GM21423 (cell line): Measurements from ENCODE around the gene IL31.

Source experiments
- ATAC-seq: cut with Tn5 transposase; IDR thresholded peaks from one replicate; pipeline ENCODE4 v1.9.1; 2021; ENCODE audit warnings: mild to moderate bottlenecking, moderate library complexity; ENCODE audit not compliant: unreplicated experiment

Gene IL31

DNA sequence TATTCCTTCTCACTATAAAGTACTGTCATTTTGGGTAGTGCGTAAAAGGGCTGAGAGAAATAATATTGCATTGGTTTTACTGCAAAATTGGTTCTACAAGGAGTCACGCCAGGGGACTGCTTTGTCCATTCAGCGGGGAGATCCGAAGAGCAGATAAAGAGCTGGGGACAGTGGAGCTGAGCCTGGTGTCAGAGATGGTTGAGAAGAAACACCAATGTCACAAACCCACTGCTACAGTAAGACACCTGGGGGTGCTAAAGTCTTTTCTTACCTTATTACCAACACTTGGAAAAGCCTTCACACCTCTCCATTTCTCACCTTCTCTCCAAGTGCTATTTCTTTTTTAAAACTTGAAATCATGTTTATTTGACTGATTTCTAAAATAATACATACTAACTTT lies 14.1 kb downstream of the IL31 start:
- ATAC-seq, result no peak

DNA sequence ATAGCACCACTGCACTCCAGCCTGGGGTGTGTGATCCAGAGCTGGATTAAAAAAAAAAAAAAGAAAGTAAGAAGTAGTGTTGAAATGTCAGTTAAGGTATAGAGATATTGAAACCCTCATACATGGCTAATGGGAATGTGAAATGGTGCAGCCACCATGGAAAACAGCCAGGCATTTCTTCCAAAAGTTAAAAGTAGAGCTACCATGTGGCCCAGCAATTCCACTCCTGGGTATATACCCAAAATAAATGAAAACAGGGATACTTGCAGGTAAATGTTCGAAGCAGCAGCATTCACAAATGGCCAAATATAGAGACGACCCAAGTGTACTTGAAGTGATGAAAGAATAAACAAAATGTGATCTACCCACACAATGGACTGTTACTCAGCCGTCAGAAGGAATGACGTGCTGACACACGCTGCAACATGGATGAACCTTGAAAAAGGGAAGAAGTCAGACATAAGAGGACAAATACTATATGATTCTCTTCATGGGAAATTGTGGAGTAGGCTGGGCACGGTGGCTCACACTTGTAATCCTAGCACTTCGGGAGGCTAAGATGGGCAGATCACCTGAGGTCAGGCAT lies 15.2 kb downstream of the IL31 start:
- no peak for ATAC-seq

DNA sequence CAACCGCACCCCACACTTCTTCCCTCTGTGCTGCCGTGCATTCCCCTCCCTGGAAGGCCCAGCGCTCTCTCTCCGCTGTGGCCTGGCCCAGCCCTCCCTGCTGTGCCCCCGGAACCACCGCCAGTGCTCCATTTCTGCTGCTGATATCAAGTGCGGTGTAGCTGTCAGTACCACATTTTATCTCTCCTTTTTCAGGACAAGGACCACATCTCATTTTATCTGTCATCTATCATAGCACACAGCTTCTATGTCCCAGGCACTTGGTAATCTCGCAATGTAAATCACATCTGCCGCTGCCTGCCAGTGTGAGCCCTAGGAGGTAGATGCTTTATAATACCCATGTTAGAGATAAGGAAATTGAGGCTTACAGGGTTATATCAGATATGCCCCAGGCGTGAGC lies 18.3 kb downstream of the IL31 start:
- ATAC-seq, result no peak

DNA sequence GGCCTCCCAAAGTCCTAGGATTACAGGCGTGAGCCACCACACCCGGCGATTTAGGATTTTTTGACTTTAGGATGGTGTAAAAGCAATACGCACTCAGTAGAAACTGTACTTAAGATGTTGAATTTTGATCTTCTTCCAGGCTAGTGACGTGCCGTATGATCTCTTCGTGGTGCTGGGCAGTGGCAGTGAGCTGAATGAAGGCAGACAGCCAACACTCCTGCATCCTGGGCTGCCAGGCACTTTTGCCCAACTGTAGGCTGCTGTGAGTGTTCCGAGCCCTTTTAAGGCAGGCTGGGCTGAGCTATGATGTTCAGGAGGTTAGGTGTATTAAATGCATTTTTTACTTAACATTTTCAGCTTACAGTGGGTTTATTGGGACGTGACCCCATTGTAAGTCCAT lies 21.3 kb downstream of the IL31 start:
- no peak for ATAC-seq

DNA sequence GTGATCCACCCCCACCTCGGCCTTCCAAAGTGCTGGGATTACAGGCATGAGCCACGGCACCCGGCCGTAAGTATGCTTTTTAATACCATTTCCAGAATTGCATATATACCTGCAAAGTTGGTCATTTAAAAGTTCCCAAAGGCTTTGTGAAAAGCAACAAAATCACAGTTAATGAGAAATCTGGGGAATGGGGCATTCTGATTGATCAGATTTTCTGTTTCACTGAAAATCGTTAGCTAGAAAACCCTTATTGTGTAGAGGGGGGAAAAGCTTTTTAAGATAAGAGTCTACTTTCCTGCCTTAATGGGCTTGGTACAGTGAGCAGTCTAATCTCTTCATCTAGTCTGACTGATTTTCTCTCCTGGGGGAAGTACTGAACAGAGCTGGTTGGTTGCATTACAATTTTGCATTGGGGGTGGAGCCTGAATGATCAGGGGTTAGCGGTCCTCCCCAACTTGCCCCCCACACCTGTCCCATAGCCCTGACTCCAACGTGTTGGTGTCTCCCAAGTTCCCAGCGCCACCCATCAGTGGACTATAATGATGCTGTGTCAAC lies 23.8 kb downstream of the IL31 start:
- ATAC-seq, result no peak

DNA sequence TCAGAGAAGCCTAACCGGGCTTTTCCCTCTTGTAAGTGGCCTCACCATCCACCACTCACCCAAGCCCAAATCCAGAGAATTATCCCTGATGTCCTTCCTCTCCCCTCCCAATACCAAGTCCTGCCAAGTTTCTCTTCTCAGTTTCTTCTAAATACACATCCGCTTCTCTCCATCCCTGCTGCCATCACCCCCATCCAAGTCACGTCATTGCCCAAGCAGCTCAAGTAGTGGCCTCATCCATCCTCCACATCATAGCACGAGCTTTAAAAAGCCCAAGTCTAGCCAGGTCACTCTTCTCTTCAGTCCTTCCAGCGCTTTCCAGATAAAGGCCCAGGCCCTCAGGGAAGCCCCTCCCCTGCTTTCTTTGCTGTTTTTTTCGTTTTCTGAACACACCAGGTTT lies 25.4 kb downstream of the IL31 start:
- ATAC-seq, result no peak

DNA sequence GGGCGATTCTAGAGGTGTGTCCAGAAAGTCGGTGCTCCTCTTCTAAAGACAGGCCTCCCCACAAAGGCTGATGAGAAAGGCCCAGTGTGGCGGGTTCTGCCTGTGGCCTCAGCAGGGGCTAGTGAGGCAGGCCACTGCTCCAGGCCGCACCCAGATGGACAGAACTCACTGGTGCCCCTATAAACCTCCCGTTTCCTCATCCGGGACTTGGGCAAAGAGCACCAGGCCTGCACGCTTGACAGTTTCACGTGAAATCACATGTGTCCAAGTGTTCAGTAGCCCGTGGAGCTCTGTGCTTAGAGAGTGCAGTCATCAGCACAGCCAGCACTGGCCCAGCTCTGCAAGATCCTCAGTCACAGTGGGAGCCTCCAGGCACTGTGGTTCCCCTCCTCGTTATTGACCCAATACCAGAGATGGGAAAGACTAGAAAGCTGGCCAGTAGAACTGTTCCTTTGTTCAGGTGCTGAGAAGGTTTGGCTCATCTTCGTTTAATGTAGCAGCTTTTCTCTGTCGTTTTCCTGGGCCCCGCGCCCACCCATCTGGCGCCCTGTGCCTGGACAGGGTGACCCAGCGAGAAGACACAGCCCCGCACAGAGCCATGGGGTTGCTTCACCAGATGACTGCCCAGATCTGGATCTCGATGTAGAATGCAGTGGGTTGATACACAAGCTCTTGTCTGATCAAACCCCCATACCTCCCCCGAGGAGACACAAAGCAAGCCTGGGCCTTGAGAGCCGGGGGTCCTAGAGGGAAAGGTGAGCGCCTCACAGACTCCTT lies 26.3 kb downstream of the IL31 start:
- no peak for ATAC-seq

DNA sequence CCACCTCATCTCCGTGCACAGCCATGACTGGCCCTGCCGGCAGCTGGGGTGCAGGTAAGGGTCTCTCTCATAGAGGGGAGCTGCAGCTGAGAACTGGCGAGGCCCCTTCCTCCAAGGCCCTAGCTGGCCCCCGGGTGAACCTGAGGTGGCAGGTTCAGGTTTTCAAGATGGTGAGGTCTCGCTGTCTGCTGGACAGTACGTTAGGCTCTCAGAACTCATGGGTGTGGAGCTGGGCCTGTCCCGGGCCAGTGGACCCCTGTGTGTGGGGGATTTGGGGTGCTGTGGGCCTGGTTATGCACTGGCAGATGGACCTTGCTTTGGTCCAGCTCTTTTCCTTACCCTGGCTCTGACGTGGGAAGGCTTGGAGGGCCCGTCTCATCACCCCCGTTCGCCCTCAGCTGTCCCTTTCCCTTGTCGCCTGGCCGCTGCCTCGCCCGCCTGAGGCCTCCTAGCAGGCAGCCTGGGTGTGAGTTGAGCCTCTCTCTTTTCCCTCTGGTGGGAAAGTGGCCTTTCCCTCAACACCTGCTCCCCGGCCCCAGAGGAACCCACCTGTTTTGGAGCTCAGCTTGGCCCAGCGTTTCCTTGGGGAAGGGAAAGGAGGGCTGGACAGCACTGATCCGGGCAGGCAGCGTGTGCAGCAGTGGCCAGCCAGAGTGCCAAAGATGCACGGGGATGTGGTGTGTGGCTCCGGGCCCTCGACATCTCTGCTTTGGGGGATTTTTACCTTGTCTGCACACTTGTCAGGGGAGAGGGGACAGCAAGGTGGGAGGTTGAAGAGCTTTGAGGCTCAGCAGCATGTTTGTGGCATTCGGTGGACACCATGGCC lies 28.3 kb downstream of the IL31 start:
- no peak for ATAC-seq

DNA sequence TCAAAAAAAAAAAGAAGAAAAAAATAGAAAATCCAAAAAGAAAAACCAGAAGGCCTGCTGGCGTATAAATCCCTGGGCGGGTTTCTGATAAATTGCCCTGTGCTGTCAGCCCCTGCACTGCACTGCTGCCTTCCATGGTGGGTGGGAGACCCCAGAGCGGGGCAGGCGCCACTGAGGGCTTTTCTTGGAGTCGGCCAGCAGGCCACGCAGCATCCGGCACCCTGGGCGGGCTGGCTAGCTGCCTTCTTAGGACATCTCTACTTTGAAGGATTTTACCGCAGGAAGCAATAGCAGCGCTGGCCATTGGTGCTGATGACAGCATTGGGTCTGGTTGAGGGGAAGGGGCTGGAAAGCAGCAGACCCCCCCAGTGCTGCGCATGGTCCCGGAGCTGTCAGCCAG lies 29.1 kb downstream of the IL31 start:
- no peak for ATAC-seq

DNA sequence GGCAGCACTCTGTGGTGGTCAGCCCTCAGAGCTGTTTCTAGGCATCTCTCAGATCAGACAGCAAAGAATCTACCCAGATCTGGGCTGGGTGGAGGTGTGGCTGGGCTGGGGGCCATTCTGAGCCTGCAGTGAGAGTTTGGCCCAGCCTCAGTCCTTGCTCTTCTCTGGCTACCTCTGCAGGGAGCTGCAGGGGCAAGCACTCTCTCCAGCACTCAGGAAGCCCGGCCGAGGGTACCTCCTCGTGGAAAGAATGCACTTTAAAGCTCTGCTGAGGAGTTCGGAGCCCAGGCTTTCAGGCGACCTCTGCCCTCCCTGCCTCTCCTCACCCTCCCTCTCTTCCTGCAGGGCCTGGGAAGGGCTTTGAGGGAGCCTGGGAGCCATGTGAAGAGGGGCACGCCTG lies 31.2 kb downstream of the IL31 start:
- no peak for ATAC-seq

DNA sequence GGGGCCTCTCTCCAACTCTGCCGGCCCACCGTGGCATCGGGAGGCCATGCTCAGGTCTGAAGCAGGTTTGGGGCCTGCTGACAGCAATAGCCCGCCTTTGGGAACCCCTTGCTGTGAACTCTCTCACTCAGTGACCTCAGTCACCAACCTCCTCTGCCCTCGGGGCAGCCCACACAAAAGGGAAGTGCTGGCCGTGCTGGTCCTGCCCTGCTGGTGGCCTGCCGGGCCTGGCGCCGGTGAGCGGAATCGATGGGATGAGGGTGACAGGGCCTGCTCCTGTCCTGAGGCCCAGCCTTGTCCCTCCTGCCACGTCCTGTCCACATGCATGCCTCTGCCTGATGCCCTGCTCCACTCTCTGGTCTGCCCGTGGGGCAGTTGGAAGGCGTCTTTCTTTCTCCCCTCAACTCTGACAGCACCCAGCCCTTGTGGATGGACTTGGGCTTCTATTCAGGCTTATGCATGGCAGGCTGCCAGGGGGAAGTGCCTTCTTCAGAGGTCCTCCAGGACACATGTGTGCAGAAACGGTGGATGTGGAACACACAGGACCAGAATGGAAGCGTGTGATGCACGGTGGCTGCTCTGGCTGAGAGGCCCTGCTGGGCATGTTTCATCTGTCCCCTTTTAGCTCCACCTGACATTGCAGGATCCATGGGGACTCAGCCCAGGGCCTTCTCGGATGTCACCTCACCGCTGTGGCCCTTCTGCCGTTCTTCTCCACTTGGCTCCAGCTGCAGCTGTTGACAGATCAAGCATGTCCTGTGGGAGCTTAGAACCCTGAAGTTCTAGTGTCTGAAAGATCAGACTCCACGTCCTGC lies 31.9 kb downstream of the IL31 start:
- no peak for ATAC-seq

DNA sequence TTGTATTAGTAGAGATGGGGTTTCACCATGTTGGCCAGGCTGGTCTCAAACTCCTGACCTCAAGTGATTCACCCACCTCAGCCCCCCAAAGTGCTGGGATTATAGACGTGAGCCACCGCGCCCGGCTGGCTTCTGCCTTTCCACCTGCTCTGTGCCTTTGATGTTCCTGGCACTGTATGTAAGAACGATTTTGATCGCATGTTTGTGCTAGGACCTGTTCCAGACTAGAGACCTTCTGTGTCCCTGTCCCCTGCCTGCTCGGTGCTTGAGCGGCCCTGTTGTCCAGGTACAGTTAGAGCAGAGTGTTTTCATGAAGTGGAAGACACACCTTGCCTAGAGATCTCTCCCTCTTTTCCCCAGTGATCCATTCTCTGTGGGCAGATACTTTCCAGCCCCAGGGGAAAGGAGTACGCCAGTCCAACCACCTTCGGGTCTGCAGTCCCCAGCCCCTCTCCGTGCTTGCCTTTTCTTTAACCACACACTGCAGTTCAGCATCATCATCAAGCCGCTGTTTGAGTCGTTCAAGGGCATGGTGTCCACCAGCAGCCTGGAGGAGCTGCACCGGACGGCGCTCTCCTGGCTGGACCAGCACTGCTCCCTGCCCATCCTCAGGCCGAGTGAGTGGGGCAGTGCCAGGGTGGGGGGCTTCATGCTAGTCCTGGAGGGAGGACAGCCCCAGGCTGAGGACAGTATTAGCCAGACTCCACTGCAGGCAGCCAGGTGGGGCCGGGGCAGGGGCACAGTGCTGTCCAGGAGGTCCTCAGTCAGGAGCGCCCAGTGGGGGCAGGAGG lies 33.4 kb downstream of the IL31 start:
- no peak for ATAC-seq

DNA sequence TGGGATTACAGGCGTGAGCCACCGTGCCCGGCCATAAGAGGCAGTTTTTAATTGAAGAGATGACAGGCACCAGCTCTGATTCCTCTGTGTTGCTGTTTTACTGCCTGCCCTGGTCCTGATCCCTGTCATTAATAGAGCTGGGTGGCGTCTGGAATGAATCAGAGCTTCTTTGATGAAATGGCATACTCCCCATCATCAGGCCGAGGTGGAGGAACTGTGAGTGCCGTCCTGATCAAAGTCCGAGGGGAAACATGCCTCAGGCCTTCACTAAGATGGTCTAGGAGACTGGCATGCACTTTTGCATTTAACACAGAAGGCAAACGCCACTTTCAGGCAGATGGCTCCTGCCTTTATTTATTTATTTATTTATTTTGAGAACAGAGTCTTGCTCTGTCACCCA lies 34.1 kb downstream of the IL31 start:
- no peak for ATAC-seq

DNA sequence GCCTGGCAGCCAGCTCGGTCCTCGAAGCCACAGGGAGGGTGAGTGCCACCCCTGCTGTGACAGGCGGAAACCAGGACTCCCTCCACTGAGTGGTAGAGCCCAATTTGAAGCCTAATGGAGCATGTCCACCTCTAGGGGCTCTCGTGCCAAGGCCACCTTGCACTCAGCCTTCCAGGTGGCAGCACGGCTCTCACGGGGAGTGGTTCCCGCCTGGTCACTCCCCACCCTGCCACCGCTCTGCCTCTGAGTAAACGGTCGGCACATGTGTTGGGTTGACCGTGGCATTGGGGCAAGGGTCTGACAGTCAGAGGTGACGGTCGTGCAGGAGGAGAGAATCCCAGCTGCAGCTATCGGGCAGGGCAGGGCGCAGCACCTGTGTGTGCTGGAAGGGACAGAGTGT lies 34.8 kb downstream of the IL31 start:
- ATAC-seq, result no peak

DNA sequence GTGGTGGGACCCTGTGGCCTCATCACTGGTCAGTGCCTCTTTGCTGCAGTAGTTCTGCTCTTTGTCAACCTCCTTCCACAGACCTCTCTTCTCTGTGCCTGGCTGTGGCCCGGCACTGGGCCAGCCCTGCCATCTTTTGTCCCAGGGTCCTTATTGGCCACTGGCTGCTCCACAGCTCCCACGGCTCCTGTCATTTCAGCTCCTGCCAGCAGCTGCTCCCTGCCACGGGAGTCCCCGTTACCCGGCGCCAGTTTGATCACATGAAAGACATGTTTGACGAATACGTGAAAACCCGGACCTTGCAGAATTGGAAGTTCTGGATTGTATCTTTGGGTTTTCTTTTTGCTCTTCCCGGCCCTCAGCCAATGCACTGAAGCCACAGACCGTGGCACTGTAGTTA lies 35.4 kb downstream of the IL31 start:
- no peak for ATAC-seq

DNA sequence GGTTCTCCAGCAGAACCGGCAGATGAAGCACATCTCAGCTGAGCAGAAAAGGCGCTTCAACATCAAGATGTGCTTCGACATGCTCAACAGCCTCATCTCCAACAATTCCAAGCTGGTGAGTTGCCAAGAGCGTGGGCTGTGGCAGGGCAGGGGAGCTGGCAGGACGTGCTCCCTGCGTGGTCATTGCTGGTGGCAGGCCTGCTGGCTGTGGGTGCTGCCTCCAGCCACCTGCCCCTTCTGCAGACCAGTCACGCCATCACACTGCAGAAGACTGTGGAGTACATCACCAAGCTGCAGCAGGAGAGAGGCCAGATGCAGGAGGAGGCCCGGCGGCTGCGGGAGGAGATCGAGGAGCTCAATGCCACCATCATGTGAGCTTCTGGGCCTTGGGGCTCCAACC lies 35.8 kb downstream of the IL31 start:
- ATAC-seq, result no peak

DNA sequence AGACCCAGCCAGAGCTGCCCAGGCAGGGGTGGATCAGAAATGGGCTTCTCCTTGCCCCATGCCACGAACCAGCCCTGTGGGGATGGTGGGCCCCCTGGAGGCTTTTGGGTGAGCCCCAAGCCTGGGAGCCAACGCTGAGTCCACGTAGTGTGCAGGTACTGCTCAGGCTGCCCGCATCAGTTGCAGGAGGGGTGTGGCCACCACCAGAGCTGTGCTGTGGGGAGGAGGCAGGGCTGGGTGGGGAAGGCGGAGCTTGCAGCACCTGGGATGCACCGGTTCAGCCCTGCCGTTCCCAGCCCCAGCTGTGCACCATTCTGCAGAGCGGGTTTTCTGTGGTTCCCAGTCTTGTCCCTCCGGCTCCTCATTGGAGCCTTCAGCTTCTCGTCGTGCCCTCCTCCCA lies 36.3 kb downstream of the IL31 start:
- ATAC-seq, result no peak

DNA sequence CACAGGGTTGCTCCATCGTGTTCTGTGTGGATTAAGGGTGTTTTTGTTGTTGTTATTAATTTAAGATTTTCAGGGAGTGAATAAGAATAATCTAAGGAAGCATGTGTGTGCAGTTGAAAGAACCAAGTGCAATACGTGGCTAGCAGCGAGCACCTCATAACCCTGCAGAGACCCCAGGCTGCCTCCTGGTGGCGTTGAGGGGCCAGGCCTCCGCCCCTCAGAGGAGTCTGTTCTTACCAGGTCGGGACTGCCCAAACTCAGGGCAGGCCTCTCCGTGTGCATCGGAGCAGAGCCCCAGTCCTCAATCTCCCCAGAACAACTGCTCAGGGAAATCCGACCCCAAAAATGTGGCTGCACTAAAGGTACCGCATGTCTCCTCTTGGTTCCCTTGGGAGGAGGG lies 36.8 kb downstream of the IL31 start:
- no peak for ATAC-seq

DNA sequence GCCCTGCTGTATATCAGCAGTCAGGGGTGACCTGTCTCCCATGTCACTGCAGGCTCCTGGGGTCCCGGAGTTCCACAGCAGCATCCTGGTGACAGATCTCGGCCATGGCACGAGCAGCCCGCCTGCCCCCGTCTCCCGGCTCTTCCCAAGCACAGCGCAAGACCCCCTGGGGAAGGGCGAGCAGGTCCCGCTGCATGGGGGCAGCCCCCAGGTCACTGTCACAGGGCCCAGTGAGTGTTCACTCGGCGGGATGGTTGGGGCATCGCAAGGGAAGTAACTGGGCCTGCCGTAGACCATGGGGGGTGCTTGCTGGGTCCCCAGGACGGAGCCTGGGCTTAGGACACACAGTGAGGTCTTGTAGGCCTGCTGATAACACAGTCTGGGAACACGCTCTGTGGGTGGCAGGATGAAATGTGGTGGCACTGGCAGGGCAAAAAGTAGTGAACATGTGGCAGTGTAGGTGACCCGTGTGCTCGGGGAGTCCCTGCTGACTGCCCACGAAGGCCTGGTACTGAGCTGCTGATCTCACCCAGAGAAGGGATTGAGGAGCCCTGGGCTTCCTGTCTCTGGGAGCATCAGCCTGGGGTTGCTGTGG lies 38.5 kb downstream of the IL31 start:
- no peak for ATAC-seq
